ENCODE measurements around the gene TET2. TPM values are rescaled to one million over a fixed set of nuclear protein-coding genes. Genes with fewer than 3 reads are reported as not detected.

Gene TET2
- total and polyA plus RNA-seq, 2 of the 4 experiments (the other 2 are of a cell fraction): 5.6 to 25.3 TPM

DNA sequence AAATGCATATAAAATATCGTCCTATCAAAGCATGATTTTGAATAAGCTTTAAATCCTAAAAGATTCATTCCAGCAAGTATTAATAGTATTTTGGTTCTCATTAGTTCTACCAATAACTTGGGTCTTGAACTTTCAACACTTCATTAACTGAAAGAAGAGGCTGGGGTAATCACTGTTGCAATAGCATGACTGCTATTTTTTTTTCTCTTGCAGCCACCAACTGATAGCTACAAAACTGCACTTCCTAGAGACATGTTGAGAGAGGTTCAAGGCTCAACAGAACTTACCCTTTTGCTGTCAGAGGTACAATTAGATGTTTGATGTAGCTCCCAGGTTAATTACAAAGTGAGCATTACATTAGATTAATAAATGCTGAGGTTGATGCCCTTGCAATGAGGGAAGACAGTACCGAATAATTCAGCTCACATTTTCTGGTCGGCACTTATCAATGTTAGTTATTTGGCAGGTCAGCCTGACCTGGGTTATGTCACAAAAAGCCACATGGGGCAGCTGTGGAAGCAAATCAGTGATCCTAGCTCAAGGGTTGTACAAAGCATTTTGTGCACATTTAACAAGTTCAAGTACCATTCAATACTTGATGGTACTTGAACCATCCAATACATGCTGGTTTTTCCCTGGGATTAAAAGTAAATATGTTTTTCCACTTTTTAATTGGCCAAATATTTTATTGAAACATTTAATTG is 29.9 kb upstream of the TET2 start:
- no peak for TF ChIP-seq CHD1 (IDR thresholded peaks at IDR 0.05; ENCODE audit: low read depth, low read length)
- TF ChIP-seq, protein P1, sequence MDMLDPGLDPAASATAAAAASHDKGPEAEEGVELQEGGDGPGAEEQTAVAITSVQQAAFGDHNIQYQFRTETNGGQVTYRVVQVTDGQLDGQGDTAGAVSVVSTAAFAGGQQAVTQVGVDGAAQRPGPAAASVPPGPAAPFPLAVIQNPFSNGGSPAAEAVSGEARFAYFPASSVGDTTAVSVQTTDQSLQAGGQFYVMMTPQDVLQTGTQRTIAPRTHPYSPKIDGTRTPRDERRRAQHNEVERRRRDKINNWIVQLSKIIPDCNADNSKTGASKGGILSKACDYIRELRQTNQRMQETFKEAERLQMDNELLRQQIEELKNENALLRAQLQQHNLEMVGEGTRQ (IDR thresholded peaks at IDR 0.05; ENCODE audit: low read depth, low read length): no peak
- no peak for TF ChIP-seq POLR2A (IDR thresholded peaks at IDR 0.05; ENCODE audit: low read depth, low read length)
- no peak for TF ChIP-seq RFX5 (IDR thresholded peaks at IDR 0.05; ENCODE audit: low read depth, low read length)
- Histone ChIP-seq H2AFZ (replicated peaks; ENCODE audit: low read length, poor library complexity) (no peak overlapping the region), H4K8ac (ENCODE audit: low read depth in 2 of 2, low read length in 2 of 2) (no peak overlapping the region), H2BK15ac (ENCODE audit: low read depth, low read length) (no peak overlapping the region), H3K56ac (ENCODE audit: extremely low read depth, insufficient read depth, low read length) (no peak overlapping the region), H3K27me3 (ENCODE audit: control insufficient read depth, insufficient read depth, low read length) (no peaks in the 10 kb centered on the region), H2AK9ac (replicated peaks; ENCODE audit: low read depth, low read length, poor library complexity) (no peak overlapping the region), H3K9me3 (ENCODE audit: control insufficient read depth, insufficient read depth, low read length) (no peaks in the 10 kb centered on the region), H3K27ac (ENCODE audit: insufficient read depth, low read length) (no peak overlapping the region), H3K4me1 (ENCODE audit: control insufficient read depth, insufficient read depth, low read length) (no peaks in the 10 kb centered on the region), H2AK5ac (ENCODE audit: low read depth, low read length) (no peak overlapping the region), H3K18ac (ENCODE audit: low read depth, low read length) (no peak overlapping the region), H4K20me1 (ENCODE audit: insufficient read depth, low read length) (no peaks in the 10 kb centered on the region), H3K9ac (ENCODE audit: low read depth, low read length) (no peak overlapping the region), H2BK5ac (ENCODE audit: low read depth, low read length, poor library complexity, severe bottlenecking) (no peak overlapping the region), H2BK20ac (ENCODE audit: low read depth, low read length) (no peak overlapping the region), H3K9me1 (ENCODE audit: insufficient read depth, low read length) (no peaks in the 10 kb centered on the region), H4K5ac (ENCODE audit: low read depth, low read length) (no peak overlapping the region), H2BK120ac (ENCODE audit: low read depth, low read length) (no peak overlapping the region), H3K79me1 (ENCODE audit: low read depth in 1 of 2, low read length in 2 of 2) (no peaks in the 10 kb centered on the region), H3K23ac (ENCODE audit: low read depth, low read length) (no peak overlapping the region), H3K14ac (replicated peaks; ENCODE audit: low read depth, low read length) (no peak overlapping the region), H3K4me3 (ENCODE audit: insufficient read depth, low read depth, low read length) (no peak overlapping the region), H3K4ac (ENCODE audit: low read depth, low read length) (no peak overlapping the region), H4K91ac (ENCODE audit: insufficient read depth, low read depth, low read length) (no peak overlapping the region), H3K36me3 (ENCODE audit: control insufficient read depth, insufficient read depth, low read length) (no peaks in the 10 kb centered on the region), H3K4me2 (ENCODE audit: low read depth, low read length) (no peak overlapping the region)
- ChIA-PET CTCF (no interaction called here), POLR2A (ENCODE audit: unreplicated experiment) (no interaction called here)
- 60% methylated on average over 1 of the region's 3 CpGs; no CpG with 5 or more reads in 1 of the 2 experiments for WGBS, 2 experiments (ENCODE audit: extremely low coverage in 2 of 2, insufficient read length in 1 of 2)
- ATAC-seq (ENCODE audit: low read depth): no peak
- BruUV-seq (replicated peaks): no TSS peak
- in situ Hi-C loops (cut with MboI; ENCODE audit: low sequenced_read_pairs): no loop called here
- dilution Hi-C loops (cut with HindIII; ENCODE audit: low sequenced_read_pairs, unreplicated experiment): no loop called here
- DNase-seq: no peak
- intact Hi-C loops (cut with micrococcal nuclease): no loop called here
